ENCODE data around the gene RFX3. TPM values are rescaled to one million over a fixed set of nuclear protein-coding genes. Genes with fewer than 3 reads are reported as not detected.

Gene RFX3
- total and polyA plus RNA-seq, 2 donors (not counting 3 experiments of a cell fraction or from before 2014, with no cell fraction given), result 4.8 to 10.5 TPM

GRCh38 chr9:3513265-3513818 lies 12.5 kb downstream of the RFX3 start:
- H3K27ac ChIP-seq (ENCODE audit: insufficient read depth, low read depth, low read length), result no peak overlapping the region
- POLR2A ChIA-PET, result no interaction called here
- dilution Hi-C loops (cut with MboI; ENCODE audit: extremely low pct_ligation_motif_present, low sequenced_read_pairs), result no loop called here
- H3K4me3 ChIP-seq (replicated peaks in 1 of 3; ENCODE audit: insufficient read depth in 1 of 3, low read depth in 1 of 3, low read length in 3 of 3), result no peak overlapping the region
- H3K4me2 ChIP-seq (ENCODE audit: insufficient read depth, low read length), result no peak overlapping the region
- H3K9me1 ChIP-seq (replicated peaks; ENCODE audit: control insufficient read depth, extremely low read depth, insufficient read depth, low read length), result no peaks in the 10 kb centered on the region
- intact Hi-C loops (cut with micrococcal nuclease), result no loop called here
- CTCF ChIA-PET, result interaction anchor here (0.6 to 1.0 kb wide), 3 partner anchors 14 to 46 kb away, joined by 3 read pairs; no protein-coding TSS in a partner anchor
- no peaks in the 10 kb centered on the region for H4K20me1 ChIP-seq (replicated peaks; ENCODE audit: control insufficient read depth, extremely low read depth, insufficient read depth, low read length)
- no peaks in the 10 kb centered on the region for H3K9me3 ChIP-seq (replicated peaks; ENCODE audit: control insufficient read depth, insufficient read depth, low read length)
- TF ChIP-seq JUN (IDR thresholded peaks at IDR 0.05; ENCODE audit: borderline replicate concordance, insufficient read depth, insufficient read length, low read depth), result no peak
- no peak for TF ChIP-seq POLR2AphosphoS5 (IDR thresholded peaks at IDR 0.05; ENCODE audit: insufficient read depth, low read depth, low read length)
- no peak for TF ChIP-seq POLR2A (IDR thresholded peaks at IDR 0.05; ENCODE audit: low read depth, low read length)
- no peak for TF ChIP-seq MAX (IDR thresholded peaks at IDR 0.05; ENCODE audit: insufficient read depth, insufficient read length)
- no peak for TF ChIP-seq EZH2 (IDR thresholded peaks at IDR 0.05; ENCODE audit: borderline replicate concordance, low read depth, low read length, severe bottlenecking)
- no peak for TF ChIP-seq CTCF (IDR thresholded peaks at IDR 0.05; ENCODE audit: extremely low read depth in 1 of 2, insufficient read depth in 1 of 2, low read depth in 1 of 2, low read length in 2 of 2)
- TF ChIP-seq GATA2 (IDR thresholded peaks at IDR 0.05; ENCODE audit: insufficient read depth, insufficient read length, low read depth, low read length), result no peak
- no peak for TF ChIP-seq MYC (IDR thresholded peaks at IDR 0.05; ENCODE audit: low read depth, low read length)
- TF ChIP-seq FOS (IDR thresholded peaks at IDR 0.05; ENCODE audit: borderline replicate concordance, insufficient read depth, low read length), result no peak
- BruUV-seq (replicated peaks), result no TSS peak
- H3K36me3 ChIP-seq (ENCODE audit: control insufficient read depth in 2 of 2, extremely low read depth in 1 of 2, insufficient read depth in 2 of 2, low read length in 2 of 2), result no peaks in the 10 kb centered on the region
- H3K4me1 ChIP-seq (ENCODE audit: control insufficient read depth, extremely low read depth, insufficient read depth, low read length), result peaks cover 17% of the 10 kb centered on the region
- no peaks in the 10 kb centered on the region for H3K27me3 ChIP-seq (ENCODE audit: control insufficient read depth in 2 of 2, insufficient read depth in 2 of 2, low read length in 2 of 2)
- no peak overlapping the region for H2AFZ ChIP-seq (ENCODE audit: low read depth, low read length)
- no peak overlapping the region for H3K9ac ChIP-seq (replicated peaks; ENCODE audit: extremely low read depth, insufficient read depth, low read length)
- DNase-seq (ENCODE audit: low read depth, low spot score) (no peak), FAIRE-seq (no peak)
- H3K79me2 ChIP-seq (ENCODE audit: control insufficient read depth, insufficient read depth, low read length), result no peaks in the 10 kb centered on the region
